NCI-H510A (cell line): ENCODE results near the gene CCNK.

Source experiments
- DNase-seq: peaks from one replicate; lab custom pipeline; 2025; lab: John Stamatoyannopoulos, UW

The CCNK gene

DNA sequence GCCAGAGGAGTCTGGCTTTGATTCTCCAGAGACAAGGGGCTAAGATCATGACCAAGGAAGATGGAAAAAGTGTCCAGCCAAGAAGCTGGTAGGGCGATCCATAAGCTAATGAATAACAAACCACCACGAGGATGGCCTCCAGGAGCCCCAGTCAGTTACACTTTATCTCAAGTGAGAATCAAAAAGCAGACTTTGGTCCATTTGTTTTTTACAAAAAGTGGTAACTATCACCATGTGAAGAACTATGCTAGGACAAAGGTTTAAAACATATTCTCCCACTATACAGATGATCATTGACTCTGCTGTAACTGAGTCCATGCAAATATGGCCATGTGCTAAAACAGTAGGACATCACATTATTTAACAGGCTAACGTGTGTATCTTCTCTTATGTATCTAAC, 14.5 kb upstream of the CCNK start:
- DNase-seq = no peak

DNA sequence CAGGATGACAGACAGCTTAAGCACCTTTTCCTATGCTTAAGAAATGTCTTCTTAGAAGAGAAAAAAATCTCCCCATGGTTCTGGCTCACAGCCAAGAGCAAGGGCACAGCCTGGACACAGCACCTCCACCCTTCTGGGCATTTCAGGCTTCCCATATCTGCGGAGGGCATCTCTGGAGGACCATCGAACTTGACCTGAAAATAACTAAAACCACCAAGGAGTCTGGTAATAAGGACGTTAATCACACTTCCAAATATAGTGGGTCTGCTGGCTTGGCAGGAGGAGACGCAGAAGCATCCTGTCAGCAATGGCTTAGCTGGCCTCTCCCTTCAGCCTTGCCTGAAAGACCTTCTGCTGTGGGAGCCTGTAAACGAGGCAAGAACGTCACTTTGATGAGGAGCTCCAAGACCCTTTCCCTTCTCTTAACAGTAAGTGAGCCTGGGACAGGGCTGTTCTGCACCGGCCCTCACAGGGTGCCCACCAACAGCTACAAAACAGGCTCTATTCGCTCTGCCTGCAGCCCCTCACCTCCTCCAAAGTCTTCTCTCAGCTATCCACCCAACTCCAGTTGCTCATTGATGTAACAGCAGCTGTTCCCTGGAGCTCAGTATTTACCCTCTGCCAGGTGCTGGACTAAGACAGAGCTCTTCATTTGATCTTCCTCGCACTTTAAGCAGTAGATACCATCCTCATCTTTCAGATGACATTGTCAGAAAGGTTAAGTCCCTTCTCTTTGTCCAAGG, 13.7 kb upstream of the CCNK start:
- DNase-seq = no peak

DNA sequence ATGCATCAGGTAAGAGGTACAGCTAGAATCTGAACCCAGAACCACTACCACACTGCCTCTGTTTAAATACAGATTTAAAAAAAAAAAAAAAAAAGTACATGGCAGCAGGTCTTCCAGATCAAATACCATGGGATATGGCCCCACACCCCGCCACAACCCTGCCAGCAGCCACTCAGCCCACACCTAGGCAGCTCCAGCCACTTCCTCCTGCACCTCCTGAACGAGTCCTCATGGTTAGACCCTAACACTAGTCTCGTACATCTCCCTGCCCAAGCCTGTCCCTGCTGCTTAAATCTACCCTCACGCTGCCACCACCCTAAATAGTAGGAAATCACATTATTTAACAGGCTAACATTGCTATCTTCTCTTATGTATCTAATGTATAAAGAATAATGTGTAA, 13.1 kb upstream of the CCNK start:
- no peak for DNase-seq

DNA sequence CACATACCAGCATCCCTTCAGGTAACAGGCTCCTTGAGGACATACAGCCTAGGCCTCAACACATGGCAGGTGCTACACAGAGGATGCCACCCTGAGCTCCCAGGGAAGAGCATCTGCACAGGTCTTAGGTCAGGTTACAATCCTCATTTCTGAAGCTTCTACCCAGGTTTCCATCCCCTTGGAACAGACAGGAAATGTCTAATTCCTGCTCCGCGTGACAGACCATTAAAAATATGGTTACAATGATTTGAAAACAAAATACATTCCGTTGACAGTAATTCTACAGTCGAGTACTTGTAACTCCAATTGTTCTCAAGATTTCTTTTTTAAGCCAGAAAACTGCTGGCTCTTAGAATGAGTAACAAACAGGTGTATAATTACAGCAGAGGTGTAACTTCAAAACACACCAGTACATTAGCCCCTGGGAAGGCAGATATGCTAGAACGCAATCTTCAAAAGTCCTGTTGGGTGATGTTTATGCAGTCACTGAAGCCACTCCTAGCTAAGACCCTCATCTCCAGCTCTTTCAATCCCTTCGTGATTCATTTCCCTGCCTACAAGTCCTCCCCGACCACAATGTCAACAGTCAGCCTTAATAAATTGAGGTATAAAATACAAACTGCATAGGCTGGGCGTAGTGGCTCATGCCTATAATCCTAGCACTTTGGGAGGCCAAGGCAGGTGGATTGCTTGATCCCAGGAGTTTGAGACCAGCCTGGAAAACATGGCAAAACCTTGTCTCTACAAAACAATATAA, 12.2 kb upstream of the CCNK start:
- DNase-seq = no peak

DNA sequence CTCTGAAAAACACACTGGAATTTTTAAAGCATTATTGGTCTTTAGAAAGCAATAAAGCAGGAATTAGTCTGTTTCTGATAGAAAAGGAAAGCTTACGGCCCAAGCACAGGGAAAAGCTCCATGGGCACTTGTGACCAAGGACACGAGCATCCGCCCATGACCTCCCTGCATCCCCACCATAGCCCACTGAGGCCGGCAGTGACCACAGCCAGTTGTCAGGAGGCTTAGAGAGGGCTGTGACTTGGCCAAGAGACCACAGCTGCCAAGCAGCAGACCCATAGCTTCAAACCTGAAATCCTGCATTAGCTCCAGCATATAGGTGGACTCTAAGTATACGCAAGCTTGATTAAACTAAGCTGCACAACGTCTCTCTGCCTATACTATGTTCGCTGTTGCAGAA, 9.5 kb upstream of the CCNK start:
- no peak for DNase-seq

DNA sequence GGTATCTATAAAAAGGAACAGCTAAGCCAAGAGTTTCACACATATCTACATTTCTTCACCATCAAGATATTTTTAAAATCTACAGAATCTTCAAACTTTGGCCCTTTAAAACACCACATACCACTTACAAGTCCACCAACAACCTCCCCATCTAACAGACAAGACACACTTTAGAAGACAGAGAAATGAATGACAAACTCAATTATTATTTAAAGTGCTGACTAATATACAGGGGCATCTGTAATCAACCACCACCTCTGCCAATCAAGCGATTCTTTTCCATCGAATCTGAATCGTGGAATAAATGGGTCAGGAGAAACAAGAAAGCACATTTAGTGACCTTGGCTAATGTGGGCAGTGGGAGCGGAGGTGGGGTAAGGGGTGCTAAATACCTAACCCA, 8.3 kb upstream of the CCNK start:
- DNase-seq = no peak

DNA sequence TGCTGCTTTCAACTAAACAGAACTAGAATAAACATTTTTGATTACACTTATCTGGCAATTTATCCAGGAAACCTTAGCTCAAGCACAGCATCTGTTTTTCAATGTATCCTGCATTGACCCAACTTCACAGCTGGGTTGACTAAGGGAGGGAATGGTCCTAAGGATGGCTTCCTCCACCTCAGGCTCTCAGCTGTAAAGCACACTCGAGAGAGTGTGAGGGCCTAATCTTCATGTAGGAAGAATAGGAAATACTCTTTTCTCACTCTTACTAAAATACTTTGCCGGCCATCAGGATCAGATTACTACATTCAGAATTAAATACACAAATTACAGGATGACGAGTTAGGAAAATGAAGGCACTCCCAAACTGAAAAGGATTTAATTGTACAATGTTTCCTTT, 7.8 kb upstream of the CCNK start:
- DNase-seq = no peak

DNA sequence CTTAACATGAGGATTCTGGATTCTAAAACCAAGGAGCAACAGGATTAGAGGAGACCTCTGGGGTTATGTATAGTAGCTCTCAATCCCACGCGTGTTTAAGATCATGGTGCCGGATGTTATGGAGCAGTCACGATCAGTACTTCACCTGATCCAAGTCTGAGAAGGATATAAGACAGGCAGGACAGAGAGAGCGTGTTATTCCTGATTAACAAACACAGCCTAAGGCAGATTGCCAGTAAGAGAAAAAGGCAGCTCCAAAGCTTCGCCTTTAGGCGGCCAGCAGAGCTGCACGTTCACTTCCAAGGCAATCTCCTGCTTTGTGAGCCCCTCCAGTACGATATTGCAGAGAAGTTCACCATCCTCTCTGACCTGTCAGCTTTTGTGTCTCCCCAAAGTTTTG, 6.0 kb upstream of the CCNK start:
- DNase-seq = no peak

DNA sequence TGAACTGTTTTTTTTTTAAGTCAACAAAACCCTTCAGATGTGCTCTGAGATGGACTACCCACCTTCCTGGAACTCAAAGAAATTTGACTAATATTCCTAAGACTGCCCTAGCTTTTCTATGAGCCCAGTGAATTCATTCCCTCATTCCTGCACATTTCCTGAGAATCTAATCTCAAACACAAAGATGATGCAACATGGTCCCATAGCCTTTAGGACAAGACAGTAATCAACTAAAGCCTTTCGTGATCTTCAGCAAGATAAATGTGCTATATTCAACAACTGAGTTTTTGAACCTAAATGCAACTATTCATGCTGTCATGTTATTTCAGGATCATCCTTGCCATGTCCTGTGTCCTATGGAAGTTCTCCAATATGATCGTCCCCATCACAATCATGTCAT, 5.5 kb upstream of the CCNK start:
- DNase-seq = no peak

DNA sequence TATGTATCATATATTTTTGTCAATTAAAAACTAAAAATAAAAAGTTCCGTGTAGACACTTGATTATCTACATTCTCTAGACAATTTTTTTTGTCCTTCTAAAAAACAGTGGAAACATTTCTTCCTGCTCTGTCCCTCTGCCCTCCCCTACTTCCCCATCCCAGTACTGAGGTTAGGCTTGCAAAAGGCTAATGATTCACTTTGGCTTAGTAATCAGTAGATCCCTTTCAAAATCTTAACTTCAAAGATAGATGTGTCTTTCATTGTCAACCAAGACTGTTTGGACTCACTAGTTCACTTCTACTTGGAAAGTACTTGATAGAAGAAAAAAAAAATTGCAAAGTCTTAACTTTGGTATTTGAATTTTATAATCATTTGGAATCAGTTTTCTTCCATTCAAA, 4.3 kb upstream of the CCNK start:
- DNase-seq = no peak

DNA sequence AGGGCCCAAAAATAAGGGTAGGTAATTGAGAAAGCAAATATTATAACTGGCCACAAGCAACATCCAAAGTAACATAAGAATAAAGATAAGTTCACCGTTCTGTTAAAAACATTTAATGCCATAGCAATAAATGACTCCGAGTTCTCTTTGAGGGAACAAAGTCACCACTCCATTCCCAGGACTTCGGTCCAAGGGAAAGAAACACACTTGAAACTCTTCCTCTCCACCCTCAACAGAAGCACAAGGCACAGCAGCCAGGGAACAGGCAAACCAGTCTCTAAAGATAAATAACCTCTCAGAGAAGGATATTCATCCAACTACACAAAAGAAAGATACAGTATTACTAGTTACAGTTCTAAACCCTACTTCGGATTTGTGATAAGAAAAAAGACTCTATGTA, 3.1 kb upstream of the CCNK start:
- no peak for DNase-seq

DNA sequence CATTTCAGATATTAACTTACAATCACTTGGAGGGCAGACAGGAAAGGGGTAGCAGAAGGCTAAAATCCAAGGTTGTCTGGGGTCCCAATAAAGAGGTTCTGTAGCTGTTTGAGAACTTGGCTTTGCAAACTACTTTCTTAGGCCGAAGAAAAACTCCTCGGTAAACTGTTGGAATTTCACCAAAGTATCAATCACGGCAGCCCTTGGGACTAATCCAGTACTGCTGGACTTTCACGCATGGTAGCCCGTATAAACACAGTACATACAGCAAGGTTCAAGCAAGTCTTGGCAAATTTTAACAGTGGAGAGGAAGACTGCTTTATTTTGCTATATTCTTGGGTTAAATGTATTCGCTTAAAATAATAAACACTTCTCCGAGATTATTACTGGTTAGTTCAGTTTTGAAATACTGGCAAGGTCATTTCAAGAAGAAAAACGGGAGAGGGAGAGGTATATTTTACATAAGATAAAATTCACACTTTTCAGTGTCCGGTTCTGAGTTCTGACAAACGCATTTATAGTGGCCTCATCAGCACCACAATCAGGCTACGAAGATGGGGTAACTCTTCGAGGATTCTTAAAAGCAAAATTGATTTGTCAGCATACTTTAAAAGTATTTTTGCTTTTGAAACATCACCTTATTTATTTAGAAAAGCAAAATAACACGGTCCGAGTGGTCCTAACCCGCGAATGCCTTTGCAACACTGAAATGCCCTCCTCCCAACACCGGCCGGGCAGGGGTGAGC, 1.9 kb upstream of the CCNK start:
- DNase-seq = no peak

DNA sequence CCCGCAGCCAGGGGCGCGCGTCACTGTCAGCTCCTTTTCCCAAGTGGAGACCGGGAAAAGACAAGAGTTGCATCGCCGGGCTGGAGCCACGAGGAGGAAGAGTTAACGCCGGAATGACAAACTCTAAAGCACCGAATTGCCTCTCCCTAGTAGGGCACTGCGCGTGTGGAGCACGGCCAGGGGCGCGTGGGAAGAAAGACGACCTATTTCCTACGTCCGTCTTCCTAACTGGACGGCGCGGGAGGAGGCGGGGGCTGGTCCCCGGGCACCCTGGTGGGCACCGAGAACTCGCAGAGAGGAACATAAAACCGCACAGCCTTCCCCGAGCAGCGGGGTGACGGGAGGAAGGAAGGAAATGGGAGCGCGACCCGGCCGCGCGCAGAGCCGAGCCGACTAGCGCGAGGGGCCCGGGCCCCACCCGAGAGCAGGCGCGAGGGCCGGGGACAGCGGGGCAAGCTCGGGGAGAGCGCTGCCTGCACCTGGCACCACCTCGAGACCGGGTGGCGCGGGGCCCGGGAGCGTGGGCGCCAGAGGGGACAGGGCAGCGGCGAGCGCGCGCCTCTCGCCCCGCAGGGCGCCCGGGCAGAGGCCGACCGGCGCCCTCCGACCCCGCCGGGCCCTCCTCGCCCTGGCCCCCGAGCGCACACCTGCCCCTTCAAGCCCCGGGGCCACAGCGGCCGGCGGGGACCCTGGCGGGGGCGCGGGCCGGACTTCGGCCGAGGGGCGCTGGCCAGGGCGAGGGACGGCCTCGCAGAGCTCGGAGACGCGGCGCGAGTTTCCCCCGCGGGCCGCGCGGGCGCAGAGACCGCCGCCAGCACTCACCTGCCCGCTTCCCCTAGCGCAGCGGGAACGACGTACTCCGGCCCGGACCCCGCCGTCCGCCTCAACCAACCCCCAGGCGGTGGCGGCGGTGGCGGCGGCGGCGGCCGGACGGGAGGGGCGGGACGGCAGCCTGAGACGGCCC, 1.0 kb upstream of the CCNK start, which contains the start of gene SETD3:
TSS of gene SETD3 (minus strand) at position 954 of the 964 bp plus-strand sequence. CDS start 15,054 bp downstream, outside the sequence.
- DNase-seq = no peak

DNA sequence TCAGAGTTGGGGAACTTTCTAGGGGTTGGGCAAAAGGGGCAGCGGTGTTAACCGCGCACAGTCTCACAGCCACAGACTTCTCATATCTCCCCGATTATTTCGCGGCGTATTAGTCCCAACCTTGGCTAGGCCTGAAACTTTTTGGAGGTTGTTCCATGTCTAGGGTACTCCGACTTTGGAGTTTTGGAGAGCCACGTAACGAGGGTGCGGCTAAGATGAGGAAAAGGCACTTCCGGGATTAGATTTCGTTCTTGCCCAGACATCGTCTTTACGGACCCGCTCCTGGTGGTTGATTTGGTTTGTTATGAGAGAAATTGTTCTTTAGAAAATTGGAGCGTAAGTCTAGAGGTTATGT, 513 bp downstream of the CCNK start:
- no peak for DNase-seq

DNA sequence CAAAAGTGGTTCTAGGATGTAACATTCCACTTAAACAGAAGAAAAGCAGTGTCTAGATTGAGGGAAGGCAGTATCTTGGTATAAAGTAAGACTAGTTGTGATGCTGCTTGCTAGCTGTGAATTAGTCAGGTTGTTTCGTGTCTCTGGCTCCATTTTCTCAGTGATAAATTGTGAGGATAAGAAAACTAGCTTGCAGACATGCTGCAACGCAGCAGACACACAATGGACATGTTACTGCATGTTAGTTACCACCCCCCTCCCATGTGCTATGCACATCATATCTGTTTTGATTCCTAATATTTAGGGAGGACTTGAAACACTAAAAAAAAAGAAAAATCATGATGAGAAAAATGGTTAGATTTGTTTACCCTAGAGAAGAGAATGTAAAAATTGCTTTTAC, 2.9 kb downstream of the CCNK start:
- DNase-seq = no peak

DNA sequence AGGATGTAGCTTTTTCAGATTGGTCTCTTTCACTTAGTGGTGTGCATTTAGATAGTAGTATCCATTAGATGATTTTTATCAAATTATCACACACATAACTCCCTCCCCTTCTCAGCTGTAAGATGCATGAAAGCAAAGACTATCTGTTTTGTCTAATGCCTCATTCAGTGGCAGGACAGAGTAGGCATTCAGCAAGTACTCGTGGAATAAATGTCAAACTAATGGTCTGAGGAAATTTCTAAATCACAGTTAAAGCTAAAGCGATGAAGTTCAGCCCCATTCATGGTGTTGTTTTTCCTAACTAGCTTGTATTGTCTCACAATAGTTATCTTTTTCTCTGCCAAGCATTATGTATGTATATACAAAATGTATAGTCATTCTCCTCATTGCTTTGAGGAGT, 16.1 kb downstream of the CCNK start:
- no peak for DNase-seq

DNA sequence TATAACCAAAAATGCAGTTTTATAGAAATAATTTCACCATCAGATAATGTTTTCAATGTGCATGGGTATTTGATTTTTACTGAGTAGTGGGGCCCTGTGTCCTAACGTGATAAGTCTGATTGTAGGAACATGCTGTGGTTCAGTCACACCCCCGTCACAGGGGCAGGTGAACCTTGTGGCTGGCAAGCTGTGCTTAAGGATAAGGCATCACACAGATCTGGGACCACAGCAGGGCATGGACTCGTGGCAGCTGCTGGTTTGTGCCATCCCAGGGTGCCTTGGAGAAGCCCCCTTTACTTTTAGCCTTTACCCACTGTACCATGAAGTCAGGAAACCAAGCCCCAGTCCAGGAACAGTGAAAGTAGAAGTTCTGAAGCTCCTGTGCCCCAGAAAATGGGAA, 16.7 kb downstream of the CCNK start:
- no peak for DNase-seq

DNA sequence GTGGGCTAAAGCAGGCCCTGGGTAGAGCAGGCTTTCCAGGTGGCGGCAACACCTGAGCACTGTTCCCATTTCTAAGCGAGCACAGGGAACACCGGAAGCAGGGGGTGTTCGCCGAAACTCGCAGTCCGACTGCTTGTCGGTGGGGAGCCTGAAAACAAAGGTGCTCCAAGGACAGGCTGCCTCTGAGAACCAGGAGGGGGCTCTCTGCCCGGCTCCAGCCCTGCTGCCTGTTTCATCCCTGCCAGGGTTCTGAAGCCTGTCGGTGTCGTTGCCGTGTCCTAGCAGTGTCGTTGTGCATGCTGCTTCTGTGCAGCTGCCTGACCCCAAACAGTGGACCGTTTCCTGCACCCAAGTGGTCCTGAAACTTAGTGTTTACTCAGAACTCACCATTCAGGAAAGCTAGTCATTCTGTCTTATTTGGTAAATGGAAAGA, 21.8 kb downstream of the CCNK start:
- no peak for DNase-seq

DNA sequence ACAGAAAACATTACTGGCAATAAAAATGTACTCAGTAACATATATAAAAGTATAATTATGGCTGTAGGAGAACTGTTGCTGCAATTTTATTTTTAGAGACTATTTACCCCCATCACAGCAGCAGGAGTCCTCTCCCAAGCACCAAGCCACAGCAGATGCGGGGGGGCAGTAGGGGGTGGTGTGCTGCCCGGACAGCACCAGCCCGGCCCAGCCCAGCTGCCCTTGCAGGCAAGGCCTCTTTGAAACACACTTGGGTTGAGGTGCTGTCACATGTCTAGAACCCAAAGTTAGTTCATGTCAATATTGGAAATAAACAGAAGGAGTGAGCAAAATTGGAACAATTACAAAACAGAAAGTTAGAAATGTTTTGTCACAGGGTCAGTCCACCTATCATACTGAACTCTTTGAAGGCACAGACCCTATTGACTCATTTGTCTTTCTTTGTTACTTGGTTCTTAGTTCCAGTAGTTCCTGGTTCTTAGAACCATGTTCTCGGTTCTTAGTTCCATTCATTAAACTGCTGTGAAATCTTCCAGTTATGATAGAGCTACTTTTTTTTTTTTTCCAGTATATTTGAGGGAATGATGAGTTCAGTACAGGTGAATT, 22.7 kb downstream of the CCNK start:
- DNase-seq = no peak

DNA sequence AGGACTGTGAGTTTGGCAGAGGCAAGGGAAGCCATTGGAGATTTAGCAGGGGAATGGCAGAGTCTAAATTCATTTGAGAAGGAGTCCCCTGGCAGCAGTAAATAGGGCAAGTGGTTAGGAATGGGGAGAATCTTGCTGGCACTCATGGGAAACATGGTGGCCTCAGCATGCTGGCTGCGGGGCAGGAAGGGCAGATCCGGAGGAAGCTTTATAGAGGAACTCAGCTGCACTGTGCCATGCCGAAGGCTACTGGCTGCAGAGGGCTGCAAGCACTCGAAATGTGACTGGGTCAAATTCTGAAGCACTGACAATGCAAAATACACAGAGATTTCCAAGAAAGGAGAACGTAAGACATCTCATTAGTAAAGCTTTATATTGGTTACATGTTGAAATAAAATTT, 23.9 kb downstream of the CCNK start:
- DNase-seq = no peak

DNA sequence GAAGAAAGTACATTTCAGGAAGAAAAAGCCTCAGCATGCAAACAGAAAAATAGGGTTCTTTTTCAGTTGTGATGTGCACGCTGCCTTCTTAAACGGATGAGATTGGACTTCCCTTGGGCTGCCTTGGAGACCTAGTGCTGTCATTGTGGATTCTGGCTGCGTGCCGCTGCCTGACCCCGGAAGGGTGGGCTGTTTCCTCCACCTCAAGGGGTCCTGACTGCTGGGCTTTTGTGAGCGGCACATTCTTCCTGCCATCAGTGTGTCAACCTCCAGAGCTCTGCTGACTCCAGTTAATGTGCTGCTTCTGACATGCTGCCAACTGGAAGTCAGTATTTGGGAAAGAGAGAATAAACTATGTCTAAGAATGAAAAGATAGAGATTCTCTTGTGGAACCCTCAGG, 25.1 kb downstream of the CCNK start:
- DNase-seq = no peak
